Sigmoid colon (tissue), 7 donors: ENCODE data around the gene SLC39A6. TPM values are rescaled to one million over a fixed set of nuclear protein-coding genes. Genes with fewer than 3 reads are reported as not detected.

ENCODE experiments used
- DNase-seq: peaks from one replicate; pipeline ENCODE4 v3.0.0-alpha.2; 2019
- H3K27ac ChIP-seq, 4 donors: fragments of 200-600 bp; sonication (generic); one replicate each; pipeline ENCODE4 v1.5.1; 2016 to 2019; ENCODE audit warnings: mild to moderate bottlenecking in 1 of 4
- H3K27me3 ChIP-seq, 3 donors: fragments of 200-600 bp; sonication (generic); one replicate each; pipeline ENCODE4 v1.5.1; 2019; ENCODE audit warnings: mild to moderate bottlenecking in 1 of 3
- H3K36me3 ChIP-seq, 4 donors: fragments of 200-600 bp; sonication (generic); one replicate each; pipeline ENCODE4 v1.5.1; 2016 to 2019
- H3K4me1 ChIP-seq, 4 donors: fragments of 200-600 bp; sonication (generic); one replicate each; pipeline ENCODE4 v1.5.1; 2017 to 2019
- H3K4me3 ChIP-seq, 4 donors: fragments of 200-600 bp; sonication (generic); one replicate each; pipeline ENCODE4 v1.5.1; 2017 to 2019; ENCODE audit warnings: mild to moderate bottlenecking in 2 of 4, moderate library complexity in 1 of 4
- H3K9me3 ChIP-seq, 4 donors: fragments of 200-600 bp in 3 of 4; sonication (generic) in 3 of 4; one replicate each; pipeline versions ENCODE4 v1.5.1 to v1.6.1; 2013 to 2019
- CTCF ChIP-seq, 4 experiments: fragments of 450-650 bp in 3 of 4; fragments of 200-600 bp in 1 of 4; IDR thresholded peaks; one replicate each; pipeline ENCODE4 v1.5.1; 2016 to 2019; ENCODE audit warnings: antibody characterized with exemption in 4 of 4, mild to moderate bottlenecking in 3 of 4, moderate library complexity in 2 of 4
- EP300 ChIP-seq, 4 donors: sonication (generic); formaldehyde crosslinking; IDR thresholded peaks; one replicate each; pipeline ENCODE4 v1.6.1; 2017; ENCODE audit warnings: antibody characterized with exemption in 4 of 4
- POLR2A ChIP-seq, 2 donors: fragments of 450-650 bp; IDR thresholded peaks; one replicate each; pipeline ENCODE4 v1.6.1; 2016; ENCODE audit warnings: antibody characterized with exemption in 2 of 2, mild to moderate bottlenecking in 2 of 2, moderate library complexity in 2 of 2
- POLR2AphosphoS5 ChIP-seq, 4 donors: sonication (generic); formaldehyde crosslinking; IDR thresholded peaks; one replicate each; pipeline ENCODE4 v1.6.1; 2017; ENCODE audit warnings: antibody characterized with exemption in 4 of 4
- WGBS, 2 donors: extraction: QIAGEN DNeasy Blood & Tissue Kit; methylation state at CpG; one replicate each; pipeline ENCODE4 v1.1.7; 2013; 5-methylcytosine and 5-hydroxymethylcytosine counted together
- intact Hi-C: fragments of 100-400 bp; cut with DNase I; formaldehyde crosslinking; loops from one replicate; pipeline ENCODE4 v1.15.1; 2023
- polyA plus RNA-seq, 3 donors: library from polyadenylated mRNA; stranded (reverse); fragments of 200-250 nt; gene quantifications; one replicate each; pipeline ENCODE4 v1.2.3, GENCODE V29; 2013
- total RNA-seq, 4 donors: library from RNA; depleted of rRNA; stranded (reverse); fragments of >200 nt; gene quantifications; one replicate each; pipeline ENCODE4 v1.1.0, GENCODE V29; 2016
- donor health status: healthy with polysubstance abuse.
- donor health status: Bipolar disorder and iron deficiency.
- donor health status: healthy.

Gene SLC39A6
- total and polyA plus RNA-seq, 7 donors: 1.8 to 34.6 (median 28.1) TPM

GRCh38 chr18:36131692-36132483 lies 2.7 kb upstream of the SLC39A6 start:
- Histone ChIP-seq H3K4me3 (no peak overlapping the region), H3K4me1 (peaks cover 6 to 40% (median 30%) of the 10 kb centered on the region in 4 donors), H3K27me3 (no peaks in the 10 kb centered on the region), H3K27ac (no peak overlapping the region), H3K36me3 (peaks cover 0 to 24% (median 2%) of the 10 kb centered on the region in 4 donors), H3K9me3 (no peaks in the 10 kb centered on the region)
- no peak for DNase-seq
- TF ChIP-seq EP300 (IDR thresholded peaks at IDR 0.05): no peak
- no peak for TF ChIP-seq POLR2A (IDR thresholded peaks at IDR 0.05)
- no peak for TF ChIP-seq POLR2AphosphoS5 (IDR thresholded peaks at IDR 0.05)
- TF ChIP-seq CTCF (IDR thresholded peaks at IDR 0.05): no peak
- 83 to 90% methylated on average over 9 of the region's 9 CpGs for WGBS, 2 donors
- intact Hi-C loops: loop anchor here (5.0 kb wide), 1 partner anchor 45 kb away; no protein-coding TSS in a partner anchor

- Histone ChIP-seq H3K4me1 (peaks cover 6 to 40% (median 30%) of the 10 kb centered on the region in 4 donors), H3K27me3 (no peaks in the 10 kb centered on the region), H3K9me3 (no peaks in the 10 kb centered on the region), H3K4me3 (peak overlapping the region; percentile 68 to 89 (median 74)), H3K27ac (peak overlapping the region in 1 of 4 donors; percentile 98), H3K36me3 (peaks cover 0 to 16% (median under 1%) of the 10 kb centered on the region in 4 donors)
- no peak for TF ChIP-seq CTCF (IDR thresholded peaks at IDR 0.05)
- TF ChIP-seq POLR2AphosphoS5 (IDR thresholded peaks at IDR 0.05): no peak
- TF ChIP-seq POLR2A (IDR thresholded peaks at IDR 0.05): no peak
- no peak for TF ChIP-seq EP300 (IDR thresholded peaks at IDR 0.05)
- no peak for DNase-seq
- intact Hi-C loops: loop anchor here (5.0 kb wide), 1 partner anchor 46 kb away; no protein-coding TSS in a partner anchor
- 86 to 87% methylated on average over 26 of the region's 26 CpGs for WGBS, 2 donors
Measured at GRCh38 chr18:36130883-36131653, 1.9 kb upstream of the SLC39A6 start.

GRCh38 chr18:36130039-36130831 lies 1.1 kb upstream of the SLC39A6 start:
- Histone ChIP-seq H3K4me3 (peak overlapping the region; percentile 68 to 89 (median 74)), H3K9me3 (no peaks in the 10 kb centered on the region), H3K27me3 (no peaks in the 10 kb centered on the region), H3K36me3 (peaks cover 0 to 13% (median 0%) of the 10 kb centered on the region in 4 donors), H3K27ac (peak overlapping the region; percentile 96 to 99 (median 98)), H3K4me1 (peaks cover 6 to 40% (median 30%) of the 10 kb centered on the region in 4 donors)
- 2% methylated on average over 30 of the region's 30 CpGs for WGBS, 2 donors
- TF ChIP-seq CTCF (IDR thresholded peaks at IDR 0.05) (no peak), POLR2AphosphoS5 (IDR thresholded peaks at IDR 0.05) (no peak), POLR2A (IDR thresholded peaks at IDR 0.05) (no peak), EP300 (IDR thresholded peaks at IDR 0.05) (no peak)
- intact Hi-C loops: loop anchor here (5.0 kb wide), 1 partner anchor 47 kb away; no protein-coding TSS in a partner anchor
- no peak for DNase-seq

GRCh38 chr18:36128907-36129299 lies 237 bp downstream of the SLC39A6 start:
- peak; percentile 76 for DNase-seq
- peaks cover 6 to 40% (median 30%) of the 10 kb centered on the region in 4 donors for H3K4me1 ChIP-seq
- H3K27ac ChIP-seq: peak overlapping the region; percentile 96 to 99 (median 98)
- WGBS, 2 donors: 0% methylated on average over 37 of the region's 37 CpGs
- peaks cover 0 to 7% (median 2%) of the 10 kb centered on the region in 4 donors for H3K36me3 ChIP-seq
- intact Hi-C loops: loop anchor here (1.0 to 5.0 kb wide), 3 partner anchors 62 to 632 kb away; partner anchors contain the start of genes INO80C, RMP24 and RPRD1A
- no peaks in the 10 kb centered on the region for H3K9me3 ChIP-seq
- H3K27me3 ChIP-seq: no peaks in the 10 kb centered on the region
- TF ChIP-seq POLR2AphosphoS5 (IDR thresholded peaks at IDR 0.05) (no peak), CTCF (IDR thresholded peaks at IDR 0.05) (no peak), EP300 (IDR thresholded peaks at IDR 0.05) (no peak), POLR2A (IDR thresholded peaks at IDR 0.05) (peak in 1 of 2 donors; percentile 15)
- peak overlapping the region; percentile 68 to 89 (median 74) for H3K4me3 ChIP-seq
